Smooth muscle cell (in vitro differentiated cells): ENCODE results near the gene ULK3. TPM values are rescaled to one million over a fixed set of nuclear protein-coding genes. Genes with fewer than 3 reads are reported as not detected.
A peak's percentile ranks its signal among the peaks of the same experiment; 100 is the strongest.

Experiments
- DNase-seq: peaks from one replicate; lab custom pipeline; 2025; ENCODE audit not compliant: unreplicated experiment; lab: John Stamatoyannopoulos, UW
- H2AFZ ChIP-seq: fragments of 200-600 bp; sonication (generic); 2 replicates; pipeline ENCODE4 v1.6.0; 2016; ENCODE audit warnings: antibody characterized with exemption, low read depth, mild to moderate bottlenecking
- H3F3A ChIP-seq: fragments of 200-600 bp; sonication (generic); 2 replicates; pipeline ENCODE4 v1.6.0; 2017; ENCODE audit warnings: antibody characterized with exemption, low read depth
- H3K27ac ChIP-seq: fragments of 200-600 bp; sonication (generic); 2 replicates; pipeline ENCODE4 v1.5.1; 2016; ENCODE audit warnings: low read depth, mild to moderate bottlenecking
- H3K27me3 ChIP-seq: fragments of 200-600 bp; sonication (generic); 2 replicates; pipeline ENCODE4 v1.6.1; 2016; ENCODE audit warnings: low read depth, mild to moderate bottlenecking
- H3K36me3 ChIP-seq: fragments of 200-600 bp; sonication (generic); 2 replicates; pipeline ENCODE4 v1.5.1; 2016; ENCODE audit warnings: low read depth
- H3K4me1 ChIP-seq: fragments of 200-600 bp; sonication (generic); 2 replicates; pipeline ENCODE4 v1.5.1; 2016; ENCODE audit warnings: low read depth
- H3K4me2 ChIP-seq: fragments of 200-600 bp; sonication (generic); 2 replicates; pipeline ENCODE4 v1.6.0; 2016; ENCODE audit warnings: mild to moderate bottlenecking
- H3K4me3 ChIP-seq: fragments of 200-600 bp; sonication (generic); 2 replicates; pipeline ENCODE4 v1.5.1; 2016; ENCODE audit warnings: mild to moderate bottlenecking
- H3K79me2 ChIP-seq: fragments of 200-600 bp; sonication (generic); 2 replicates; pipeline ENCODE4 v1.6.0; 2016; ENCODE audit warnings: low read depth, mild to moderate bottlenecking
- H3K9ac ChIP-seq: fragments of 200-600 bp; sonication (generic); 2 replicates; pipeline ENCODE4 v1.6.0; 2016; ENCODE audit warnings: low read depth
- H3K9me3 ChIP-seq: fragments of 200-600 bp; sonication (generic); replicated peaks from 2 replicates; pipeline ENCODE4 v1.5.1; 2016; ENCODE audit warnings: low read depth
- H4K20me1 ChIP-seq: fragments of 200-600 bp; sonication (generic); 2 replicates; pipeline ENCODE4 v1.6.0; 2016; ENCODE audit warnings: low read depth
- CTCF ChIP-seq: fragments of 200-600 bp; sonication (generic); IDR thresholded peaks from 2 replicates; pipeline ENCODE4 v1.5.1; 2017; ENCODE audit warnings: borderline replicate concordance, mild to moderate bottlenecking, antibody characterized with exemption; ENCODE audit not compliant: insufficient read depth, poor library complexity, severe bottlenecking
- whole genome bisulfite sequencing: methylation state at CpG from one replicate; pipeline ENCODE4 v1.1.7; 2016; ENCODE audit warnings: low lambda C conversion rate; 5-methylcytosine and 5-hydroxymethylcytosine counted together
- polyA plus RNA-seq: library from polyadenylated mRNA; unstranded; fragments of >200 nt; fragmentation: Nextera tagmentation; extraction: Ambion mirVana; gene quantifications from 2 replicates; pipeline ENCODE4 v1.2.1, GENCODE V29; 2016
- total RNA-seq: library from RNA; depleted of rRNA; stranded (reverse); fragments of >200 nt; gene quantifications from 2 replicates; pipeline ENCODE4 v1.2.3, GENCODE V29; 2014

Gene ULK3
- total and polyA plus RNA-seq, 2 experiments from 2014 or later, result 14.2 to 20.8 TPM

GRCh38 chr15:74890665-74890960 is 47.7 kb upstream of the ULK3 start:
- H3K79me2 ChIP-seq, result peaks cover 5% of the 10 kb centered on the region
- no peak for TF ChIP-seq CTCF
- no peak for DNase-seq
- no peaks in the 10 kb centered on the region for H3K9me3 ChIP-seq
- H3K27me3 ChIP-seq, result no peaks in the 10 kb centered on the region
- peak overlapping the region; percentile 89 for H3K4me2 ChIP-seq
- H3K4me1 ChIP-seq, result peaks cover 10% of the 10 kb centered on the region
- peak overlapping the region; percentile 84 for H3K9ac ChIP-seq
- H2AFZ ChIP-seq, result peak overlapping the region; percentile 88
- no peaks in the 10 kb centered on the region for H3K36me3 ChIP-seq
- peak overlapping the region; percentile 85 for H3K4me3 ChIP-seq
- H3F3A ChIP-seq, result peaks cover 4% of the 10 kb centered on the region
- H3K27ac ChIP-seq, result no peak overlapping the region
- no peaks in the 10 kb centered on the region for H4K20me1 ChIP-seq
- 0% methylated on average over 1 of the region's 1 CpG for WGBS

- peak within 1 kb of the TSS; percentile 88 for H2AFZ ChIP-seq
- H3F3A ChIP-seq, result peaks cover 4% of the 10 kb centered on the region
- peaks cover 10% of the 10 kb centered on the region for H3K4me1 ChIP-seq
- H3K79me2 ChIP-seq, result peaks cover 5% of the 10 kb centered on the region
- H3K9ac ChIP-seq, result peak within 1 kb of the TSS; percentile 84
- H4K20me1 ChIP-seq, result no peaks in the 10 kb centered on the region
- H3K27ac ChIP-seq, result peak within 1 kb of the TSS; percentile 29
- TF ChIP-seq CTCF, result no peak
- no peaks in the 10 kb centered on the region for H3K36me3 ChIP-seq
- no peaks in the 10 kb centered on the region for H3K27me3 ChIP-seq
- H3K4me3 ChIP-seq, result peak within 1 kb of the TSS; percentile 85
- H3K4me2 ChIP-seq, result peak within 1 kb of the TSS; percentile 89
- H3K9me3 ChIP-seq, result no peaks in the 10 kb centered on the region
- peak; percentile 57 for DNase-seq
- WGBS, result 2% methylated on average over 43 of the region's 47 CpGs
Observed at GRCh38 chr15:74889883-74890664, 47.1 kb upstream of the ULK3 start, which contains the start of gene MPI. MPI (plus strand) TSS chr15:74890042; CDS start chr15:74890074, 32 bp downstream.

GRCh38 chr15:74889390-74889882 is 46.5 kb upstream of the ULK3 start:
- Histone ChIP-seq H3K27me3 (no peaks in the 10 kb centered on the region), H3K4me2 (peak overlapping the region; percentile 89), H2AFZ (peak overlapping the region; percentile 88), H4K20me1 (no peaks in the 10 kb centered on the region), H3K4me3 (peak overlapping the region; percentile 85), H3K36me3 (no peaks in the 10 kb centered on the region), H3K79me2 (peaks cover 5% of the 10 kb centered on the region), H3K4me1 (peaks cover 10% of the 10 kb centered on the region), H3K9me3 (no peaks in the 10 kb centered on the region), H3F3A (peaks cover 4% of the 10 kb centered on the region), H3K27ac (peak overlapping the region; percentile 14), H3K9ac (no peak overlapping the region)
- peak; percentile 36 for DNase-seq
- no peak for TF ChIP-seq CTCF
- 13% methylated on average over 8 of the region's 8 CpGs for WGBS
